ENCODE results near the gene DYRK3.

Gene DYRK3

GRCh38 chr1:206662396-206663092, 27.2 kb downstream of the DYRK3 start:
- FAIRE-seq: no peak

- FAIRE-seq: no peak
Observed at GRCh38 chr1:206663362-206663761, 28.0 kb downstream of the DYRK3 start.

GRCh38 chr1:206663832-206664652, 28.7 kb downstream of the DYRK3 start:
- no peak for FAIRE-seq

- no peak for FAIRE-seq
Observed at GRCh38 chr1:206664740-206665139, 29.4 kb downstream of the DYRK3 start.

GRCh38 chr1:206666031-206666561, 30.8 kb downstream of the DYRK3 start:
- no peak for FAIRE-seq

- FAIRE-seq: no peak
Observed at GRCh38 chr1:206666954-206667665, 31.8 kb downstream of the DYRK3 start.

- no peak for FAIRE-seq
Observed at GRCh38 chr1:206668351-206668750, 33.0 kb downstream of the DYRK3 start.

- FAIRE-seq: no peak
Observed at GRCh38 chr1:206668874-206669410, 33.6 kb downstream of the DYRK3 start.

- FAIRE-seq: no peak
Observed at GRCh38 chr1:206672011-206672688, 36.8 kb downstream of the DYRK3 start.

- FAIRE-seq: no peak
Observed at GRCh38 chr1:206672844-206673758, 37.8 kb downstream of the DYRK3 start.

GRCh38 chr1:206674236-206674635, 38.9 kb downstream of the DYRK3 start:
- FAIRE-seq: no peak

GRCh38 chr1:206674745-206675175, 39.4 kb downstream of the DYRK3 start:
- no peak for FAIRE-seq

GRCh38 chr1:206676499-206676898, 41.2 kb downstream of the DYRK3 start:
- no peak for FAIRE-seq

- FAIRE-seq: no peak
Observed at GRCh38 chr1:206678490-206678889, 43.2 kb downstream of the DYRK3 start.

- no peak for FAIRE-seq
Observed at GRCh38 chr1:206679738-206680211, 44.4 kb downstream of the DYRK3 start.

- FAIRE-seq: no peak
Observed at GRCh38 chr1:206680279-206680678, 44.9 kb downstream of the DYRK3 start.

GRCh38 chr1:206681359-206681758, 46.0 kb downstream of the DYRK3 start:
- FAIRE-seq: no peak

GRCh38 chr1:206682111-206682510, 46.8 kb downstream of the DYRK3 start:
- no peak for FAIRE-seq

GRCh38 chr1:206683313-206683712, 48.0 kb downstream of the DYRK3 start:
- FAIRE-seq: no peak

- no peak for FAIRE-seq
Observed at GRCh38 chr1:206684003-206684402, 48.7 kb downstream of the DYRK3 start.

All from colon (tissue), 2 donors.